Keratinocyte (primary cell): ENCODE results near the gene WDR26. TPM values are rescaled to one million over a fixed set of nuclear protein-coding genes. Genes with fewer than 3 reads are reported as not detected.

Experiments
- DNase-seq: peaks from one replicate; pipeline ENCODE4 v3.0.0-alpha.2; 2011; ENCODE audit warnings: low read depth, missing footprints, low spot score
- FAIRE-seq: peaks from 2 replicates; lab custom pipeline; 2011; peaks lifted over from hg19 to GRCh38; lab: Jason Lieb, UNC
- H2AFZ ChIP-seq: 2 replicates; pipeline ENCODE4 v1.6.0; 2012; ENCODE audit warnings: low read length, control low read depth, inconsistent platforms; ENCODE audit not compliant: control insufficient read depth
- H3K27ac ChIP-seq: 2 replicates; pipeline ENCODE4 v1.5.1; 2011; ENCODE audit warnings: low read length; ENCODE audit not compliant: control insufficient read depth, insufficient read depth
- H3K27me3 ChIP-seq: 3 replicates; pipeline ENCODE4 v1.6.0; 2011; ENCODE audit warnings: low read length; ENCODE audit not compliant: control insufficient read depth, insufficient read depth; ENCODE audit errors: extremely low read depth
- H3K36me3 ChIP-seq, 2 experiments: 2 replicates in 1 of 2; 3 replicates in 1 of 2; pipeline ENCODE4 v1.5.1; 2011; ENCODE audit warnings: low read length in 2 of 2, mild to moderate bottlenecking in 1 of 2; ENCODE audit not compliant: control insufficient read depth in 2 of 2, insufficient read depth in 2 of 2; ENCODE audit errors: extremely low read depth in 1 of 2
- H3K4me1 ChIP-seq: 3 replicates; pipeline ENCODE4 v1.5.1; 2011; ENCODE audit warnings: low read length; ENCODE audit not compliant: control insufficient read depth, insufficient read depth; ENCODE audit errors: extremely low read depth
- H3K4me2 ChIP-seq: 3 replicates; pipeline ENCODE4 v1.6.0; 2011; ENCODE audit warnings: low read depth, low read length; ENCODE audit not compliant: control insufficient read depth, insufficient read depth; ENCODE audit errors: extremely low read depth
- H3K4me3 ChIP-seq, 3 experiments: fragments of 200-600 bp in 1 of 3; sonication (generic) in 1 of 3; 2 replicates in 2 of 3; 3 replicates in 1 of 3; pipeline ENCODE4 v1.5.1; 2011 to 2016; ENCODE audit warnings: low read length in 3 of 3, mild to moderate bottlenecking in 3 of 3, control low read depth in 2 of 3, inconsistent platforms in 1 of 3, low read depth in 1 of 3, mixed read lengths in 1 of 3, mixed run types in 1 of 3, moderate library complexity in 1 of 3; ENCODE audit not compliant: control insufficient read depth in 2 of 3, insufficient read depth in 2 of 3; ENCODE audit errors: extremely low read depth in 1 of 3
- H3K79me2 ChIP-seq: 2 replicates; pipeline ENCODE4 v1.6.0; 2012; ENCODE audit warnings: low read length; ENCODE audit not compliant: control insufficient read depth, insufficient read depth
- H3K9ac ChIP-seq: 3 replicates; pipeline ENCODE4 v1.6.0; 2011; ENCODE audit warnings: low read length; ENCODE audit not compliant: control insufficient read depth, insufficient read depth; ENCODE audit errors: extremely low read depth
- H3K9me1 ChIP-seq: 3 replicates; pipeline ENCODE4 v1.6.0; 2011; ENCODE audit warnings: low read length; ENCODE audit not compliant: control insufficient read depth, insufficient read depth; ENCODE audit errors: extremely low read depth
- H3K9me3 ChIP-seq: 2 replicates; pipeline ENCODE4 v1.5.1; 2012; ENCODE audit warnings: low read depth, low read length; ENCODE audit not compliant: control insufficient read depth
- H4K20me1 ChIP-seq: 3 replicates; pipeline ENCODE4 v1.6.0; 2011; ENCODE audit warnings: low read length; ENCODE audit not compliant: control insufficient read depth, insufficient read depth; ENCODE audit errors: extremely low read depth
- CTCF ChIP-seq, 3 experiments: IDR thresholded peaks in 1 of 3; conservative IDR thresholded peaks in 1 of 3; optimal IDR thresholded peaks in 1 of 3; 2 replicates in 2 of 3; 3 replicates in 1 of 3; pipeline versions ENCODE3 to v1.5.1; 2011; ENCODE audit warnings: low read length in 3 of 3, mild to moderate bottlenecking in 3 of 3, moderate library complexity in 2 of 3, control low read depth in 1 of 3, inconsistent platforms in 1 of 3; ENCODE audit not compliant: insufficient read depth in 2 of 3; ENCODE audit errors: extremely low read depth in 1 of 3
- EZH2 ChIP-seq: IDR thresholded peaks from one replicate; pipeline ENCODE4 v1.6.1; 2012; ENCODE audit warnings: inconsistent platforms, mild to moderate bottlenecking, low read length, moderate library complexity
- dilution Hi-C: fragments of 300-500 bp; cut with MboI; formaldehyde crosslinking; loops from one replicate; pipeline ENCODE4 v1.7.0; 2020; ENCODE audit warnings: low sequenced_read_pairs; ENCODE audit not compliant: extremely low pct_ligation_motif_present
- polyA plus RNA-seq, 5 experiments: library from polyadenylated mRNA; depleted of rRNA in 3 of 5; stranded (reverse) in 3 of 5; stranded (forward) in 1 of 5; unstranded in 1 of 5; fragments of >200 nt; gene quantifications; 1 replicate in 1 of 5; 2 replicates in 3 of 5; 3 replicates in 1 of 5; pipeline versions ENCODE4 v1.2.1 to v1.2.3, GENCODE V29; 2011 to 2012; ENCODE audit warnings: missing spikeins in 2 of 5, low read depth in 1 of 5, low replicate concordance in 1 of 5

Gene WDR26
- polyA plus RNA-seq, 1 donor (not counting 4 experiments of a cell fraction or from before 2014, with no cell fraction given), result 46.4 TPM

GRCh38 chr1:224378855-224379631 is 55.6 kb downstream of the WDR26 start:
- TF ChIP-seq CTCF (optimal IDR thresholded peaks at IDR 0.05 in 1 of 3, IDR thresholded peaks at IDR 0.05 in 1 of 3, conservative IDR thresholded peaks at IDR 0.05 in 1 of 3; ENCODE audit: extremely low read depth in 1 of 3, insufficient read depth in 2 of 3, low read length in 3 of 3) (no peak), EZH2 (no peak)
- H4K20me1 ChIP-seq, result no peaks in the 10 kb centered on the region

DNA sequence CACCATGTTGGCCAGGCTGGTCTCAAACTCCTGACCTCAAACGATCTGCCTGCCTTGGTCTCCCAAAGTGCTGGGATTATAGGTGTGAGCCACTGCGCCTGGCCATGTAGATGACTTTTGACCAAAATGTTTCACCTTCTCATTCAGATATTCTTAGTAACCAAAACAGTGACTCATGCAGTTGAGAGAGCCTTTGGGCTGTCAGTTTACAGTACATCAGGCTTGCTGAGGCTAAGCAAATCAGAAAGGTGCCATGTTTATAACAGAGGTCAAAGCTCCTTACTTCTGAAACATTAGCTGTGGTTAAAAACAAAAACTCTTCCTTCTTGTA is 57.0 kb downstream of the WDR26 start:
- TF ChIP-seq CTCF (optimal IDR thresholded peaks at IDR 0.05 in 1 of 3, IDR thresholded peaks at IDR 0.05 in 1 of 3, conservative IDR thresholded peaks at IDR 0.05 in 1 of 3; ENCODE audit: extremely low read depth in 1 of 3, insufficient read depth in 2 of 3, low read length in 3 of 3) (no peak), EZH2 (no peak)
- Histone ChIP-seq H3K4me1 (no peaks in the 10 kb centered on the region), H3K27ac (no peak overlapping the region), H3K36me3 (peaks cover 7 to 10% of the 10 kb centered on the region in 2 experiments), H3K27me3 (no peaks in the 10 kb centered on the region), H3K4me2 (no peak overlapping the region), H2AFZ (no peak overlapping the region), H3K9ac (no peak overlapping the region), H4K20me1 (no peaks in the 10 kb centered on the region), H3K4me3 (no peak overlapping the region), H3K9me3 (no peaks in the 10 kb centered on the region), H3K9me1 (no peaks in the 10 kb centered on the region), H3K79me2 (peaks cover 2% of the 10 kb centered on the region)
- no peak for DNase-seq
- dilution Hi-C loops, result no loop called here
- FAIRE-seq, result no peak

More at GRCh38 chr1:224378855-224379631, 55.6 kb downstream of the WDR26 start:
- Histone ChIP-seq H3K9me1 (no peaks in the 10 kb centered on the region), H3K36me3 (peaks cover 7 to 8% of the 10 kb centered on the region in 2 experiments), H3K27ac (no peak overlapping the region), H3K4me2 (no peak overlapping the region), H3K9ac (no peak overlapping the region), H3K4me1 (no peaks in the 10 kb centered on the region), H3K4me3 (no peak overlapping the region), H3K79me2 (no peaks in the 10 kb centered on the region), H3K9me3 (no peaks in the 10 kb centered on the region), H3K27me3 (no peaks in the 10 kb centered on the region), H2AFZ (no peak overlapping the region)
- no peak for FAIRE-seq
- no peak for DNase-seq
- dilution Hi-C loops, result no loop called here
